ENCODE results near the gene HECW1.

GRCh38 chr7:43486634-43487033 is 374.2 kb downstream of the HECW1 start:
- TF ChIP-seq CTCF (IDR thresholded peaks at IDR 0.05) (no peak), EZH2 (IDR thresholded peaks at IDR 0.05; ENCODE audit: borderline replicate concordance, insufficient read depth, low read depth, low read length, poor library complexity, severe bottlenecking) (no peak)

All from B cell (primary cell).